Measurements from ENCODE around the gene VMAC. TPM values are rescaled to one million over a fixed set of nuclear protein-coding genes. Genes with fewer than 3 reads are reported as not detected.

Gene VMAC
- total and polyA plus RNA-seq, 9 of the 15 experiments (the other 6 are each of a cell fraction or from before 2014, with no cell fraction given), result 0.03 to 3.4 (median 1.1) TPM

- TF ChIP-seq KLF16 (IDR thresholded peaks at IDR 0.05) (no peak), MGA (IDR thresholded peaks at IDR 0.05) (no peak; the same call in 1 of the 2 replicates), NEUROD1 (IDR thresholded peaks at IDR 0.05; ENCODE audit: borderline replicate concordance, low read depth, low read length, partially characterized antibody) (peak; percentile 76), NR0B1 (IDR thresholded peaks at IDR 0.05; ENCODE audit: partially characterized antibody) (no peak), IRF2 (CRISPR knock-in tag; IDR thresholded peaks at IDR 0.05) (no peak), E2F8 (IDR thresholded peaks at IDR 0.05; ENCODE audit: low read depth, partially characterized antibody) (peak; percentile 38), FUS (optimal IDR thresholded peaks at IDR 0.05; ENCODE audit: low read depth, low read length) (no peak), HDGF (IDR thresholded peaks at IDR 0.05) (no peak), MYC (IDR thresholded peaks at IDR 0.05; ENCODE audit: low read depth, low read length) (peak; percentile 99), MYC (CRISPR knock-in tag; IDR thresholded peaks at IDR 0.05; ENCODE audit: borderline replicate concordance, low read depth) (peak; percentile 96), BCOR (IDR thresholded peaks at IDR 0.05) (peak; percentile 43; the same call in 1 of the 2 replicates), RAD21 (CRISPR knock-in tag; conservative IDR thresholded peaks at IDR 0.05 in 1 of 2, IDR thresholded peaks at IDR 0.05 in 1 of 2) (no peak; a peak in 1 of 4 replicates)
These were observed 884 bp upstream of the VMAC start, which contains the start of gene NDUFA11 (continued) for GRCh38 chr19:5903624-5904351.
